Tibial nerve (tissue), 4 donors: Measurements from ENCODE around the gene CDK2.
"Not testable (repeated sequence)": the region's sequence is repeated elsewhere in the genome, so short reads cannot be mapped to it uniquely, and the experiment has no call there.

Experiments
- EP300 ChIP-seq, 2 donors: sonication (generic); formaldehyde crosslinking; IDR thresholded peaks; one replicate each; pipeline ENCODE4 v1.6.1; 2017; ENCODE audit warnings: antibody characterized with exemption in 2 of 2, mild to moderate bottlenecking in 1 of 2
- POLR2A ChIP-seq, 2 donors: fragments of 450-650 bp; IDR thresholded peaks; one replicate each; pipeline ENCODE4 v1.6.1; 2017; ENCODE audit warnings: antibody characterized with exemption in 2 of 2, mild to moderate bottlenecking in 2 of 2, moderate library complexity in 2 of 2
- TF ChIP-seq, protein P1 (sequence below), 5 experiments: fragments of 200-600 bp in 3 of 5; fragments of 450-650 bp in 2 of 5; sonication (generic) in 3 of 5; IDR thresholded peaks; one replicate each; pipeline ENCODE4 v1.5.1; 2016 to 2019; ENCODE audit warnings: antibody characterized with exemption in 5 of 5, mild to moderate bottlenecking in 3 of 5, moderate library complexity in 2 of 5

DNA sequence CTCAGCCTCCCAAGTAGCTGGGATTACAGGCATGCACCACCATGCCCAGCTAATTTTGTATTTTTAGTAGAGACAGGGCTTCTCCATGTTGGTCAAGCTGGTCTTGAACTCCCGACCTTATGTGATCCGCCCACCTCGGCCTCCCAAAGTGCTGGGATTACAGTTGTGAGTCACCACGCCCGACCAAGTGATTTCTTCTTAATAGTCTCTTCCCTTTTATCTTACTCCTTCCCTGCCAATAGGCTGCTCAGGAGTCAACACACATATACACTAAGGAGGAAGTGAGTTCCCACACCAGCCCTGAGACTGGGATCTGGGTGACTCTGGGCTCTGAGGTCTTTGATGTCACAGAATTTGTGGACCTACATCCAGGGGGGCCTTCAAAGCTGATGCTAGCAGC lies 36.7 kb downstream of the CDK2 start:
- TF ChIP-seq POLR2A, EP300 (IDR thresholded peaks at IDR 0.05): not testable (repeated sequence)
- TF ChIP-seq, protein P1, sequence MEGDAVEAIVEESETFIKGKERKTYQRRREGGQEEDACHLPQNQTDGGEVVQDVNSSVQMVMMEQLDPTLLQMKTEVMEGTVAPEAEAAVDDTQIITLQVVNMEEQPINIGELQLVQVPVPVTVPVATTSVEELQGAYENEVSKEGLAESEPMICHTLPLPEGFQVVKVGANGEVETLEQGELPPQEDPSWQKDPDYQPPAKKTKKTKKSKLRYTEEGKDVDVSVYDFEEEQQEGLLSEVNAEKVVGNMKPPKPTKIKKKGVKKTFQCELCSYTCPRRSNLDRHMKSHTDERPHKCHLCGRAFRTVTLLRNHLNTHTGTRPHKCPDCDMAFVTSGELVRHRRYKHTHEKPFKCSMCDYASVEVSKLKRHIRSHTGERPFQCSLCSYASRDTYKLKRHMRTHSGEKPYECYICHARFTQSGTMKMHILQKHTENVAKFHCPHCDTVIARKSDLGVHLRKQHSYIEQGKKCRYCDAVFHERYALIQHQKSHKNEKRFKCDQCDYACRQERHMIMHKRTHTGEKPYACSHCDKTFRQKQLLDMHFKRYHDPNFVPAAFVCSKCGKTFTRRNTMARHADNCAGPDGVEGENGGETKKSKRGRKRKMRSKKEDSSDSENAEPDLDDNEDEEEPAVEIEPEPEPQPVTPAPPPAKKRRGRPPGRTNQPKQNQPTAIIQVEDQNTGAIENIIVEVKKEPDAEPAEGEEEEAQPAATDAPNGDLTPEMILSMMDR (IDR thresholded peaks at IDR 0.05) = not testable (repeated sequence)
